GM10266 (cell line): ENCODE measurements around the gene PDE6A.

Experiments
- DNase-seq: peaks from one replicate; pipeline ENCODE4 v3.0.0; 2012; ENCODE audit errors: extremely low spot score
- CTCF ChIP-seq: IDR thresholded peaks from 2 replicates; pipeline ENCODE4 v1.5.1; 2012; ENCODE audit warnings: mild to moderate bottlenecking, low read depth; ENCODE audit not compliant: control insufficient read depth, insufficient read depth; ENCODE audit errors: missing control alignments

Gene PDE6A

GRCh38 chr5:149944666-149945065, at the start of gene PDE6A:
TSS of gene PDE6A (minus strand) at chr5:149944793. CDS start at chr5:149944673, 120 bp downstream.
- TF ChIP-seq CTCF, result no peak
- no peak for DNase-seq

GRCh38 chr5:149993471-149993870, 48.9 kb upstream of the PDE6A start:
- no peak for DNase-seq
- no peak for TF ChIP-seq CTCF

GRCh38 chr5:149990518-149991376, 46.2 kb upstream of the PDE6A start:
- DNase-seq, result peak; percentile 64
- peak; percentile 89 for TF ChIP-seq CTCF

GRCh38 chr5:149988126-149988525, 43.5 kb upstream of the PDE6A start:
- DNase-seq, result no peak
- TF ChIP-seq CTCF, result no peak

- no peak for TF ChIP-seq CTCF
- no peak for DNase-seq
Measured at GRCh38 chr5:149982505-149982904, 37.9 kb upstream of the PDE6A start.

GRCh38 chr5:149981206-149981605, 36.6 kb upstream of the PDE6A start:
- no peak for DNase-seq
- TF ChIP-seq CTCF, result no peak

GRCh38 chr5:149979896-149980295, 35.3 kb upstream of the PDE6A start:
- no peak for TF ChIP-seq CTCF

More at GRCh38 chr5:149979896-149980295, 35.3 kb upstream of the PDE6A start:
- no peak for DNase-seq
